Measurements from ENCODE around the gene FAM234B.
A peak's percentile ranks its signal among the peaks of the same experiment; 100 is the strongest.
"Not testable (repeated sequence)": the region's sequence is repeated elsewhere in the genome, so short reads cannot be mapped to it uniquely, and the experiment has no call there.

Gene FAM234B

DNA sequence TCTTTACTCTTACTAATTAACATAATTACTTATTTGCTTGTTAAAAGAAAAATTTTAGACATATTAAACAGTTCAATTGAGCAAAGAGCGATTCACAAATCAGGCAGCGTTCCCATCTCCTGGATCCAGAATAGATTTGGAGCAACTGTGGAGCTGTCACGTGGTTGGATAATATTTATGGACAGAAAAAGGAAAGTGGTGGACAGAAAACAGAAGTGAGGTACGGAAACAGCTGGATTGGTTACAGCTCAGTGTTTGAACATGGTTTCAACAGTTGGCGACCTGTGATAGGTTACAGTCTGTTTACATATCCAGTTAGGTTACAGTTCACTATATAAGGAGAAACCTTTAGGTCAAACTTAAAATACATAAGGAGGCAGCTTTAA lies 19.7 kb upstream of the FAM234B start:
- no peak for DNase-seq

DNA sequence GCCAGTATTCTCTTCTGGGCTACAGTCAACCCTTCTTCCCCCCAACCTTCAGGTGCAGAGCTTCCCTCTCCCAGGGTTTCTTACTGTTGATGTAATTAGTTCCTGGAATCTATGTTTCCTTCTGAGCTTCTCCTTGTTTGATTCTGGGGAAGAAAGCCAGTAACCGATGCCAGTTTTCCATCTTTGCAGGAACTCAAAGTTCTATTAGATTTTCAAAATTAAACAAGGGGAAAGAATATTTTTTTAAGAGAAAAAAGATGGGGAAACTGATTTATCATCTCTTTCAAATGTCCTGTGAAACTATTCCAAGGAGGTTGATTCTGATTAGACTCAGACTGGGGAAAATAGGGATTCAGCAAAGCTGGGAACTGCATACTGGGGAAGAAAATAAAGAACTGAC lies 17.9 kb upstream of the FAM234B start:
- no peak for DNase-seq

DNA sequence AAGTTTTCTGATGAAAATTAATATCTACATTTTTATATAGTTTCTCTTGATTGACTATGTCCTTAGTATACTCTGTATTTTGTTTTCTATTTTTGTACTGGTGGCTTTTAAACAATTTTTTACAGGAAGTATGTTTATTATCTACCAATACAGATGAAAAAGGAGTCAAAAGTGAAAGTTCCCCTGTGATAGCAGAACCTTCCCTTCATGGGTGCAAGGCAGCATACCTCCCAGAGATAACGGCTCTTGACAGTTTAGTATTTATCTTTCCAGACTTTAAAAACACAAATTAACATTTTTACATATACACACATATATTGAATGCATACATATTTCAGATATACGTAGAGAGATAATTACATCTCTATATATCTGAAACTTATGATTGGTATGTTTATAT lies 17.1 kb upstream of the FAM234B start:
- no peak for DNase-seq

DNA sequence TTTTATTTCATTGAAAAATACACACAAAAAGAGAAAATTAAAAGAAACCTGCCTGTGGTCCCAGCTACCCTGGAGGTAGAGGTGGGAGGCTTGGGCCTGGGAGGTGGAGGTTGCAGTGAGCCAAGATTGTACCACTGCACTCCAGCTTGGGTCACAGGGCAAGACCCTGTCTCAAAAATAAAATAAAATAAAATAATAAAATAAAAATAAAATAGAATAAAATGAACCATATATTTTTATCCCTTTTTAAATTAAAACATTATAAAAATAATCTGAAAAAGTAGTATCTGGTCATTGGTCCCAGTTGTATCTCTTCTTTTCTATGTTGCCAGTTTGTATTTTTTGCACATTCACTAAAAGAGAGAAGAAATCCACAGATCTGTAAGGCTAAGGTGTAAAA lies 16.7 kb upstream of the FAM234B start:
- DNase-seq = no peak

DNA sequence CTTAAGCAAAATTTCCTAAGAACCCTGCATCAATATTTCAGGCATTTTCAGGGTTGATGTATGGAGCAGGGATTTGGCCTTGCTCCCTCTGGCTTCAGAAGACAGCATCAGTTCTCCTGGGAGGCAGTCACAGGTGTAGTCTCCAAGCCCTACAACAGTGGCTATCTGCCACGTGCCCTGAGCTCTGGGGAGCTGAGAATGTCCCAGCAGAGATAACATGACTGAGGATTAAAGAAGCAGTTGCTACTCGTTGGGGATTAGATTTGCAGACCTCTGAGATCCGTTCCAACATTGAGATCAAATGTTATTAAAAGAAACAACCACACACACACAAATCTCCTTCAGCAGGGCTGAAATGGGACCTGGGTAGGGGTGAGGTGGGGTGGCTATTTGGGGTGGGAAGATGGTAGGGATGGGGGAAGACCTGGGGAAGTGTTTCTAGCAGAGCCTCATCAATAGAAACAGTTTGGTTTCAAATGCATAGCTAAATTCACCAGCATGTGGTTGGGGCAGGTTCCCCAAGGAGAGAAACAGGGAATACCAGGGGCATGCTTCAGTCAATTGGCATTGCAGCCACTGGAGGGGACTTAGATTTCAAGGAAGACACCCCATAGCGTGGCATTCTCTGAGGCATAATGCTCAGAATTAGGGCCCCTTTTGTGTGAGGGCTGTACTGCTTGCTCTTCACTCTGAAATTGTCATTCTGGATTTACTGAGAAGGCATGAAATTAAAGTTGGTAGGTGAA lies 15.2 kb upstream of the FAM234B start:
- DNase-seq = no peak

DNA sequence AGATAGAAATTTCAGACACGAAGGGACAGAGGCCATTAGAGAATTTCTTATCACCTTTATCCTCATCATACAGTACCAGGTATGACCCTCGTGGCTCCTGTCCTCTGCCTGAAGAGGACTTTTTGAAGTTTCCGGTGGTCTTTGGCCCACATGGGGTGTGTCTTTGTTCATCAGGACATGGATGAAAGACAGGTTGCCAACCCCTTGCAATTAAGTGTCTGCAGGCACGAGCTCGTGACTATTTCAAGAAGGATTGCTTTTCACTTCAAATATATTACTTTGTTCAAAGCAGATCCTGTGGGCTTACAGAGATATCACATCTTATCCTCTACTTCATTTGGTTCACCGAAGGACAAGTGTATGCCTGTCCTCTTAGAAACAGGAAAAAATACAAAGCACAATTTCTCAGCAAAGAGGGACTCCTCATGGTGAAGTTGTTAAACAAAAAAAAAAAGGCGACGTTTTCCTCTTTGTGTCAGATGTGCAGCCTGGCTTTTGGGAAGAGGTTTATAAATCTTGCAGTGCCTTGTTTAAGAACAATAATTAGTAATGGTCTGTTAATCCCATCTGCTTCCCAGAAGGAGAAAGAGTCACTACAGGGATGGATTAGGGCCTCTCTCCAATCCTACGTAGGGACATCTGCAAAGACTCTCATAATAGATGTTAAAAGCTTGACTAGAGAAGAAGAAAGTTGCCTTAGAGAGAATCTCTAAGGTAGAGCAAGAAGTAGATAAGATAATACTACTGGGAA lies 13.5 kb upstream of the FAM234B start:
- no peak for DNase-seq

DNA sequence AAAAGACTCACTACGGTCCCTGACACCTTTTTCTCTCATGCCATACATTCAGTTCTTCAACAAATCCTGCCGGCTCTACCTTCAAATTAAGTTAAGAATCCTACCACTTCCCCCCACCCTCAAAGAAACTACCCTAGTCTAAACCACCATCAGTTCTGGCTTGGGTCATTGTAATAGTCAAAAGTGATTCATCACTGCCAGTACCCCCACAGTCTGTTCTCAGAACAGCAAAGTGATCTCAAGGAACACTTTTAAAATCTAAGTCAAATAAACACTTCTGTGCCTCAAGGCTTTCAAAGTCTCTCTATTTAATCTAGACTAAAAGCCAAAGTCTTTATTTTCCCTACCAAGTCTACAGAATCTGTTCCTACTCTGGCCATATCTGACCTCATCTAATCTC lies 12.0 kb upstream of the FAM234B start:
- DNase-seq = no peak

DNA sequence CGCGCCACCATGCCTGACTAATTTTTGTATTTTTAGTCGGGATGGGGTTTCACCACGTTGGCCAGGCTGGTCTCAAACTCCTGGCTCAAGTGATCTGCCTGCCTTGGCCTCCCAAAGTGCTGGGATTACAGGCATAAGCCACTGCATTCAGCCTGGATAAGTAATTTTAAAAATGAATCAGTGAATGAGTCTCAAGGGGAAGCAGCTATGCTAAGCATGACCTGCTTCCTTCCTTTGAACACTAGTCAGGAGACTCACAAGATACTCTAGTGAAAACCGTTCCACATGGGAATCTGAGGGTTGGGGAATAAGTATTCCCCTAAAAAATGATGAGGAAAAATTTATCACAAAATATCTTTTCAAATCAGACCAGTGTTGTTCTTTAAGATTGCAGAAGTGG lies 10.7 kb upstream of the FAM234B start:
- DNase-seq = no peak

DNA sequence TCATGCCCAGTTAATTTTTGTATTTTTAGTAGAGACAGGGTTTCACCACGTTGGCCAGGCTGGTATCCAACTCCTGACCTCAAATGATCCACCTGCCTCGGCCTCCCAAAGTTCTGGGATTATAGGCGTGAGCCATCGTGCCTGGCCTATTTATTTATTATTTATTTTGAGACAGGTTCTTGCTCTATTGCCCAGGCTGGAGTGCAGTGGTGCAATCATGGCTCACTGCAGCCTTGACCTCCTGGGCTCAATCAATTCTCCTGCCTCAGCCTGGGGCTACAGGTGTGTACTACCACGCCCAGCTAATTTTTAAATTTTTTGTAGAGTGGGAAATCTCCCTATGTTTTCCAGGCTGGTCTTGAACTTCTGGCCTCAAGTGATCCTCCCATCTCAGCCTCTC lies 8.8 kb upstream of the FAM234B start:
- not testable (repeated sequence) for DNase-seq

DNA sequence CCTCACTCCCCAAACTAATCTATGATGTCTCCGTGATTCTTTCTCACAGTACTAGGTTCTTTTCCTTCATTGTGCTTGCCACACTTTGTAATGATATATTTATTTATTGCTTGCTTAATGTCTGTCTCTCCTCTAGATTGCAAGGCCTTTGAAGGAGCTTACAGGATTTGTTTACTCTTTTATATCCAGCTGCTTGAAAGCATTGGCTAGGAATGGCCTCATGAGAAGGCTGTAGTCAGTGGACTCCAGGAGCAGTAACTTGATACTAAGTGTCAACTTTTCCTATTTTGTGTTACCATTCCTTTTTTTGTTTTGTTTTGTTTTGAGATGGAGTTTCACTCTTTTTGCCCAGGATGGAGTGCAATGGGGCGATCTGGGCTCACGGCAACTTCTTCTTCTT lies 7.3 kb upstream of the FAM234B start:
- DNase-seq = no peak

DNA sequence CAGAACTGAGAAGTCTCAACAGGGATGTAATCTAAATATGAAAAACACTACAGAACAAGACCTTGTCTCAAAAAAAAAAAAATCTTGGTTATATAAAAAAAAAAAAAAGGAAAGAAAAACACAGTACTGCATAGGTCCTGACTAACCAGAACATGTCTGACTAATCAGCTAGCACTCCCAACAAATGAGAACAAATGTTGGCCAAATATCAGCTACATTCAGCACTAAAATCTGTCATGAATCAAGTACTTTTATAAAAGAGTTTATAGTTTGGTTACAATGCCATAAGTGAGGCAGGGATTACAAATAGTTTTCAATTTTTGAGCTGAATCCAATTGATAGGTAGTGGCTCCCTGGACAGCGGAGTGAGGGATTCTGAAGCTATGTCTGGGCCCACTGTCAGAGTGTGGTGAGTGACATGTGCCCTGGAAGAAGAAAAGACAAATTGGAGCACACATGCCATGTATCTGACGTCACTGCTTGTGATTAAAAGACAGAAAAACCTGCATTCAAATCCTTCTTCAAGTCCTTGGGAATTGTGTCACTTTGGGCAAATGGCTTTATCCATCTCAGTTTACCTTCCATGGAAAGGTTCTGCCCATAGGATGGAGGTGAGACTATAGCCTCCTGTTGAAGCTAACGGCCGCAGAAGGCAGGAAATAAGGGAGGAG lies 5.6 kb upstream of the FAM234B start:
- no peak for DNase-seq

DNA sequence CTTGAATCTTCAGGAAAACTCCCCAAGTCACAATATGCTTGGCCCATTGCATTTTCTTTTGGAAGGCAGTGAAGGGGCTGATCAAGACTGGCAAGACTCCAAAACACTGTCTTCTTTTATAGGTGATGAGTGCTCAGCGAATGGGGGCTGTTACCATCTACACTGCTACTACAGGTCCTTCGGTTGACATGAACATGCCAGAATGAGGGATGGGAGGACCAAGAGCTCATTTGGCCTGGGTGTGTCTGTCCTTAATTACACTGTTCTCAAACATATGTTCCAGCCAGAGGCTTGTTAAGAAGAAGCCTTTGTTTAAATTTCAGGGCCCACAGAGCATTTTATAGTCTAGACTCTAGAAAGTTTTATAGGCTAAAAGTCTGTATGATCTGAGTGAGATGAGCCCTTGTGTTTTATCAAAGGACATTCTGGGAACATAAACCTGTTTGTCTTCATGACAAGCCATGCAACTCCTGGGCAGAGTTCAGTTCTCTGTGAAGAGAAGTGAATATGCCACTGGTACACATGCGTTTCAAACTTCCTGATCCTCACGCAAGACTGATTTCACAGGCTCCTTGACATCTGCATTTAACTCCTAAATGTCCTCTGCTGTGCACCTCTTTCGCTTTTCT lies 4.7 kb upstream of the FAM234B start:
- DNase-seq = no peak

DNA sequence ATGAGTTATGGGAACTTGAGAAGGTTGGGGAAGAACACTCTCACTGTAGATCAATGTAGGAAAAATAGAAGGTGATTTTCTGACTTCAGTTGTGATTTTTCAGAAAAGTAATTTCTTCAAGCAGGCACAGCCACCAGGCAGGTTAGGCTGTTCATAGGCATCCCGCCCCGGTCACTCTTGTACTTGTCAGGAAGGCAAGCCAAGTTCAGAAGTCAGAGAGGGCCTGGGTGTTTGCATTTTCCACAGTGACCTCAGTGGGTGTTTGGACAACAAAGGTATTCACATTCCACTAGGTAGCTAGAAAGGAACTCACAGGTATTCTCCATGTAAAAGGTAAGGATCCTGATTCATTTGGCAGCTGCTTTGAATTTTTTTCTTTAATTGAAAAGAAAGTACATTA lies 3.0 kb upstream of the FAM234B start:
- DNase-seq = no peak

DNA sequence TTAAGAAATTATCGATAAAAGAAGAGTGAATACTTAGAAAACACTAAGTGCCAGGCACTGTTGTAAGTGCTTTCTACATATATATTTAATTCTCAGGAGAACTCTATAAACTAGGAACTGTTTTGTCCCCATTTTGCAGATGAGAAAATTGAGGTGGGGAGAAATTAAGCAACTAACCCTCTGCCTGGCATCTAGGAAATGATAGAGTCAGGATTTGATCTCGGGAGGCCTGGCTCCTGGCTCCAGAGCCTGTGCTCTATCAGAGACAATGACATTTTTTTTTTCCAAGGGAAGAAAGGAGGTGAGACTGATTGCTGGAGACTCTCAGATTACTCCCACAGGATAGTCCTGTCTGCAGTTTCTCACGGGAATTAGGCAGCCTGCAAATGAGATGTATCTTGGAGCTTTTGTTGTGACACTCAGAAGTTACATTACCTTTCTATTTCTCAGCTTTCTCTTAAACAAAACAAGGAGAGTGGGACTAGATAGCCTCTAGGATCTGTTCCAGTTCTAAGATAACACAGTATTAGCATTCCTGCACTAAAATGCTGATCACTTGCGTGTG lies 1.4 kb upstream of the FAM234B start:
- DNase-seq = no peak

DNA sequence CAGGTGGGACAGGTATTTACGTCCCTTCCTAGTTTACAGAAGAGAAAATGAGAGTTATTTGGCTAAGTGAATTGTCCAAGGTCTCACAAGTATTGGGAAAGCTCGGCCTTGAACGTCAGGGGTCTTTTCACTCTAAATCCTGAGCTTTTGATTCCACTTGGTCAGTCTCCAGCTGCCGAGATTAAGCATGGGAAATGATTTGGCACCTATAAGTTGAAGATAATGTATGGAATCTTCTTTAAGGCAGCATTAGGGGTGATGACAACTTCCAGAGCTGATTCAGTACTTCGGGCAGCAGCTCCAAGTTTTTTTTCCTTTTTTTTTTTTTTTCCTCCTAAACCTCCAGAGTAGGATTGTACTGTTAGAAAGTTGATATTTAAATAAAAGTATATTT lies 722 bp downstream of the FAM234B start:
- no peak for DNase-seq

DNA sequence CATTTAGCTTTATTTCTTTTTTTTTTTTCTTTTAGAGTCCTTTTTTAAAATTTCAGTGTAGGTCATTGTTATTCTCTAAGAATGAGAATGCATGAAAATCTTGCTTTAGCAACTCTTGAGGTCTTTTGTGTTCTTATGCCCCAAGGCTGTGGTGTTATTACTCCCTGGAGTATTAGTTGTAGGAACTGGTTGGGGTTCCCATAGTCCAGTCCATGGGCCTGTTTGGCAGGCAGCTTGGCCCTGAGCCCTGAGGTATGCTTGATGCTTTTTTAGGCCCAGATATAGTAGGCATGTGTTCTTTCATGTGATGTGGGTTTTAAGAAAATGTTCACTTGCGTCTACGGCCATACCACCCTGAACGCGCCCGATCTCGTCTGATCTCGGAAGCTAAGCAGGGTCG lies 1.6 kb downstream of the FAM234B start:
- DNase-seq = no peak

DNA sequence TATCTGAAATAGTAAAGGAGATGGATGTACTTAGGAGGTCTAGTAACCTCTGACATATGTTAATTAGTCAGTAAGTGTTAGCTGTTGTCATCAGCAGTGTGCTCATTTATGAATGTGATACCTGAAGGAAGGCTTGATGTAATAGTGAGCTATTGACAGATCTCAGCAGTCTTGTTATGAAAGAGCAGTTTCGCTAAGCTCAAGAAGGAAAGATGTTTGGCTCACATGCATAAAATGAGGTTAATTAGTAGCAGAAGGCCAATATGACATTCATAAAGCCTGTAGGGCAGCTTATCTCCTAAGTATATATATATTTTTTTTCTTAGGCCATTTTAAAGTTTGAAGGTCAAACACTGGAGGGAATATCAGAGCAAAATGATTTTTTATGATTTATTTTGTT lies 2.8 kb downstream of the FAM234B start:
- DNase-seq = no peak

DNA sequence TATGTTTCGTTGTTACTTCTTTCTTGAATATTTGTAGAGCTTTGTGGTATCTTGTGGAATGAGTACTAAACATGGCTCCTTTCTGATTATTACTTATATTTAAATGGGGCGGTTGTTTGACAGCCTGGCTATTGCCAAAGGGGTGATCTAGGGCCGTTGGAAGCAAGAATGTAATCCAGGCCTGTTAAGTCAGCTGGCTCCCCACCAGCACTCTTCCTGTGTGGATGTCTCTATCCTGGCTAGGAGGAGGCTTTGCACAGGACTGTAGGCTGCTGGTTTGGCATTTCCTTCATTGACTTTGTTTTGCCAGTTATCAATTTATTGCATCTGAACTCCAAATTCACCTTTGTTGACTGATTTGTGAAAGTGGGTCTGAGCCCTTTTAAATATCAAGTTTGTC lies 5.6 kb downstream of the FAM234B start:
- DNase-seq = no peak

DNA sequence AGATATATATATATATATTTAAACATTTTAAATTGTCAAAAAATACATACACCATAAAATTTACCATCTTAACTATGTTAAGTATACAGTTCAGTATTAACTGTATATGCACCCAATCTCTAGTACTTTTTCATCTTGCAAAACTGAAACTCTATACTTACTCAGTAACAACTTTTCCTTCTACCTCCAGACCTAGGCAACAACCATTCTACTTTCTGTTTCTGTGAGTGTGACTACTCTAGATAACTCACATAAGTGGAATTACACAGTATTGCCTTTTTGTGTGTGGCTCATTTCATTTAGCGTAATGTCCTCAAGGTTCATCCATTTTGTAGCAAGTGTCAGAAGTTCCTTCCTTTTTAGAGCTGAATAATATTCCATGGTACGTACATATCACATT lies 8.2 kb downstream of the FAM234B start:
- no peak for DNase-seq

DNA sequence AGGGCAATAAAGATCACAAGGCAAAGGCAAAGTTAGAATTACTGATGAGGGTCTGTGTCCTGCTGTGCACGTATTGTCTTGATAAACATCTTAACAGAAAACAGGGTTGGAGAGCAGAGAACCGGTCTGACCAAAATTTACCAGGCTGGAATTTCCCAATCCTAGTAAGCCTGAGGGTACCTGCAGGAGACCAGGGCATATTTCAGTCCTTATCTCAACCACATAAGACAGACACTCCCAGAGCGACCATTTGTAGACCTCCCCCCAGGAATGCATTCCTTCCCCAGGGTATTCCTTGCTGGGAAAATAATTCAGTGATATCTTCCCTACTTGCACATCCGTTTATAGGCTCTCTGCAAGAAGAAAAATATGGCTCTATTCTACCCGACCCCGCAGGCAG lies 9.4 kb downstream of the FAM234B start:
- DNase-seq = peak; percentile 45

DNA sequence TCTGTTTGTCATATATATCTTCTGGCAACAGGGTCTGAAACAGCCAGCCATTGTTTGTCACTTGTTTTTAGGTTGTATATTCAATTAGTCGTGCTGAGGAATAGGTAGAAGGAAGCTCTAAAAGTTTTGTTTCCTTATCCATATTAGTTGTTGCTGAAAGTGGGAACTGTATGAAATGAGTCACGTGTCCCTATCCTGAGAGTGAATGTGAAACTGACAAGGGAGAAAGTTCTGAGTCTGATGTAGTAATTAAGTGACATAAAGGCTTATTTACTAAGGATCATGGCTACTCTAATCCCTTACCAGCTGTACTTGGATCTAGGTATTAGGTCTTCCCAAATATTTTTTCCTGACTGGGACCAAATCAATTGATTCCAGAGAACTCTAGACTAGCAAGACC lies 16.4 kb downstream of the FAM234B start:
- DNase-seq = no peak

DNA sequence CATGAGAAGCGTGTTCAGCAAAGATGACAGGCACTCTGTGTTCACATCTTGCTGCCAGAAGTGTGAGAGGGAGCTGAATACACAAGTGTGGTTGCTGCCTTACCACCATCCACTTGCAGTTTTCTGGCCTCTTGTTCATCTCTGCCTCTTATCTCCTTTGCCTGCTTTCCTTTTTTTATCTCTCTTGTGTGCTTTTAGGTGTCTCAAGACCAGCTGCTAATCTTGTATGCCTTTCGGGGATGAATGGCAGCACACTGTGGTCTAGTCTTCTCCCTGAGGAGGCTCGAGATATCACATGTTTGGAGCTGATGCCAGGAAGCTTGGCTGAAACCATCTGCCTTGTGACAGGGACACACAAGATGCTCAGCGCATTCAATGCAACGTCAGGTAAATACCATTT lies 17.2 kb downstream of the FAM234B start:
- no peak for DNase-seq

DNA sequence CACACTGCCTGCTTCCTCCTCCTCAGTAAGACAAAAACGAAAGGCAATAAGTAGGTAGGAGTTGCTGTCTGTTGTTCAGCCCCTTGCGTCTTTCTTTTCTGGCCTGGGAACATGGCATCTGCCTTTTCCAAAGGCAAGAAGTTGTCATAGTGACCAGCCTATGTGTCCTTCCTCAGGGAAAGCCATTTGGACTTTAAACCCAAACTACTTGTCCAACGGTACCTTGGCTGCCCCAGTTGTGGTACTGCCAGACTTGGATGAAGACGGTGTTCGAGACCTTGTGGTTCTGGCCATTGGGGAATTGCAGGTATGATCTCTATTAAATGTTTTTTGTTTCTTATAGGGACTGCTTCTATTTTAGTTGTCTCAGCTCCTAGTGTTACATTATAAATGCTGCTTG lies 18.5 kb downstream of the FAM234B start:
- DNase-seq = no peak

DNA sequence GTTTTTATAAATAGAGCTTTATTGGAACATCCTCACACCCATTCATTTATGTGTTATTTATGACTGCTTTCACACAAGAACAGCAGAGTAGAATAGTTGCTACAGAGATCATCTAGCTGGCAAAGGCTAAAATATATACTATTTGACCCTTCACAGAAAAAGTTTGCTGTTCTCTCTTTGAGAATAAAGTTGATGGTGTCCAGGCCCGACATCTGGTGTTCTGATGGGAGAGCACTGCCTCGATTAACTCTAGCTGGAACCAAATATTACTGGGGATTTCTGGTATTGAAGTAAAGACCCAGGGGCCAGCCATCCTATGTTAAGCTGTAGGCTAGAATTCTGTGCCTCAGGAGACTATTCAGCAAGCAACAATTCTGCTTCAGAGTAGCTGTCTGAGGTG lies 21.8 kb downstream of the FAM234B start:
- no peak for DNase-seq
